Upper lobe of left lung (tissue), 4 donors: ENCODE data around the gene OR8J1.

Experiments used
- EP300 ChIP-seq, 4 donors: sonication (generic); formaldehyde crosslinking; IDR thresholded peaks; one replicate each; pipeline ENCODE4 v1.5.1; 2017; ENCODE audit warnings: antibody characterized with exemption in 4 of 4, control low read depth in 2 of 4
- POLR2A ChIP-seq, 4 donors: fragments of 450-650 bp; IDR thresholded peaks; one replicate each; pipeline ENCODE4 v1.5.1; 2016 to 2017; ENCODE audit warnings: antibody characterized with exemption in 4 of 4, mild to moderate bottlenecking in 2 of 4
- POLR2AphosphoS5 ChIP-seq, 2 donors: sonication (generic); formaldehyde crosslinking; IDR thresholded peaks; one replicate each; pipeline ENCODE4 v1.5.1; 2017; ENCODE audit warnings: antibody characterized with exemption in 2 of 2
- TF ChIP-seq, protein P1 (sequence below), 6 experiments: fragments of 450-650 bp in 4 of 6; fragments of 200-600 bp in 2 of 6; sonication (generic) in 2 of 6; IDR thresholded peaks; one replicate each; pipeline ENCODE4 v1.5.1; 2016 to 2019; ENCODE audit warnings: antibody characterized with exemption in 6 of 6

DNA sequence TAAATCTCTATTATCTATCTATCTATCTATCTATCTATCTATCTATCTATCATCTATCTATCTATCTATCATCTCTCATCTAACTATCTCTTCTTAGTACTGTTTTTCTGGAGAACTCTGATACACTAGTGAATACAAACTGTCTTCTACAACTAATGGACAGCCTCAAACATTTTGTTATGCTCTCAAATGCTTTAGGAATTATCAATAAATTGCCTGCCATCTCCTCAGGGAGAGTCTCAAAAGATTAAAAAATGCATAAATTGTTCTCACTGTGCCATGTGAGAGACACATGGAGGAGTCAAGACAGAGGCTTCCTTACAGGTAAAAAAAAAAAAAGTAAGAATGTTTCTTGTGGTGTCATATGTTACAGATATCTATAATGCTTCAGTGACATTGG, 39.2 kb upstream of the OR8J1 start, which contains the start of gene OR8K3:
- TF ChIP-seq POLR2AphosphoS5 (IDR thresholded peaks at IDR 0.05) (no peak), POLR2A (IDR thresholded peaks at IDR 0.05) (no peak), EP300 (IDR thresholded peaks at IDR 0.05) (no peak)
- TF ChIP-seq, protein P1, sequence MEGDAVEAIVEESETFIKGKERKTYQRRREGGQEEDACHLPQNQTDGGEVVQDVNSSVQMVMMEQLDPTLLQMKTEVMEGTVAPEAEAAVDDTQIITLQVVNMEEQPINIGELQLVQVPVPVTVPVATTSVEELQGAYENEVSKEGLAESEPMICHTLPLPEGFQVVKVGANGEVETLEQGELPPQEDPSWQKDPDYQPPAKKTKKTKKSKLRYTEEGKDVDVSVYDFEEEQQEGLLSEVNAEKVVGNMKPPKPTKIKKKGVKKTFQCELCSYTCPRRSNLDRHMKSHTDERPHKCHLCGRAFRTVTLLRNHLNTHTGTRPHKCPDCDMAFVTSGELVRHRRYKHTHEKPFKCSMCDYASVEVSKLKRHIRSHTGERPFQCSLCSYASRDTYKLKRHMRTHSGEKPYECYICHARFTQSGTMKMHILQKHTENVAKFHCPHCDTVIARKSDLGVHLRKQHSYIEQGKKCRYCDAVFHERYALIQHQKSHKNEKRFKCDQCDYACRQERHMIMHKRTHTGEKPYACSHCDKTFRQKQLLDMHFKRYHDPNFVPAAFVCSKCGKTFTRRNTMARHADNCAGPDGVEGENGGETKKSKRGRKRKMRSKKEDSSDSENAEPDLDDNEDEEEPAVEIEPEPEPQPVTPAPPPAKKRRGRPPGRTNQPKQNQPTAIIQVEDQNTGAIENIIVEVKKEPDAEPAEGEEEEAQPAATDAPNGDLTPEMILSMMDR (IDR thresholded peaks at IDR 0.05): no peak
